ENCODE results near the gene HEPHL1.
A peak's percentile ranks its signal among the peaks of the same experiment; 100 is the strongest.

HEPHL1 gene

DNA sequence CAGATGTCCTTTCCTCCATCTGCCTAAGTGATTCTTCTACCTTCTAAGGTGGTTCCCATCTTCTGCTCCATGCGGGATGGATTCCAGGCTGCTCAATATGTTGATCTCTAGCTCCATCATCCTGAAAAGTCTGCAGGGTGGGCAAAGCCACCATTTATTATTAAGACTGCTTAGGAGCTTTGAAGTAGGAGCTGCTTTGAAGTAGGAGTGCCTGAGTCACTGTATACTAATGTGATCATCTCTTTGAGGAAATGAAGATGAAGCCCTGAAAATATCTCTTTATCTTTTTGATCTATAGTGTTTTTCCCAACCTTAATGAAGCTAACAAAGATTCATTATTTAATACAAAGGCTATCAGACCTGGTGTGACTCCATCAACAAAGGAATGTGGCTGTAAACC is 13.1 kb downstream of the HEPHL1 start:
- H3K4me3 Mint-ChIP-seq: no peak overlapping the region
- no peaks in the 10 kb centered on the region for H3K4me1 Mint-ChIP-seq
- no peak for ATAC-seq
- no peaks in the 10 kb centered on the region for H3K27me3 Mint-ChIP-seq
- no peaks in the 10 kb centered on the region for H3K36me3 Mint-ChIP-seq
- no peaks in the 10 kb centered on the region for H3K9me3 Mint-ChIP-seq
- no peak overlapping the region for H3K27ac Mint-ChIP-seq

DNA sequence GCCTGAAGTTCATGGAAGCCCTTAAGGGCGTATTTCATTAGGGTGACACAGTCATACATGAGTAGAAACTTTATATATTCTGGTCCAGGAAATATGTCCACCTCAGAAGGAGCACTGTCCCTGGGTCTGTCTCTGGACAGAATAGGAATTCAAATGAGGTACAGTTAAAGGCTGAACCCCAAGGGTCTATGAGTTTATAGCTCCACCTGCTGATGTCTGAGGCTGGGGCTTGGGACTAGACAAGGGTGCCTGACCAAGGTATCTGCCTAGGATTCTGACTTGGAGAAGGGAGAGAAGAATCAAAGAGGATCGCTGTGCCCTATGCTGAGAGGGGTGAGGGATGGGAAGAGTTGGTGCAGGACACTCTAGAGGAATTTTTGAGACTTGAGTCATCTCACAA is 14.9 kb downstream of the HEPHL1 start:
- Mint-ChIP-seq H3K36me3 (no peaks in the 10 kb centered on the region), H3K4me1 (no peaks in the 10 kb centered on the region), H3K27me3 (no peaks in the 10 kb centered on the region), H3K9me3 (no peaks in the 10 kb centered on the region), H3K4me3 (no peak overlapping the region), H3K27ac (no peak overlapping the region)
- ATAC-seq: no peak

- H3K27me3 Mint-ChIP-seq: no peaks in the 10 kb centered on the region
- no peaks in the 10 kb centered on the region for H3K4me1 Mint-ChIP-seq
- no peaks in the 10 kb centered on the region for H3K36me3 Mint-ChIP-seq
- no peak overlapping the region for H3K4me3 Mint-ChIP-seq
- H3K9me3 Mint-ChIP-seq: peaks cover 3% of the 10 kb centered on the region
- ATAC-seq: no peak
- no peak overlapping the region for H3K27ac Mint-ChIP-seq
Observed at GRCh38 chr11:94043241-94043640, 22.1 kb downstream of the HEPHL1 start.

- no peak for ATAC-seq
- no peak overlapping the region for H3K27ac Mint-ChIP-seq
- peaks cover 3% of the 10 kb centered on the region for H3K9me3 Mint-ChIP-seq
- H3K36me3 Mint-ChIP-seq: no peaks in the 10 kb centered on the region
- no peaks in the 10 kb centered on the region for H3K27me3 Mint-ChIP-seq
- no peaks in the 10 kb centered on the region for H3K4me1 Mint-ChIP-seq
- H3K4me3 Mint-ChIP-seq: no peak overlapping the region
Observed at GRCh38 chr11:94046796-94047195, 25.6 kb downstream of the HEPHL1 start.

DNA sequence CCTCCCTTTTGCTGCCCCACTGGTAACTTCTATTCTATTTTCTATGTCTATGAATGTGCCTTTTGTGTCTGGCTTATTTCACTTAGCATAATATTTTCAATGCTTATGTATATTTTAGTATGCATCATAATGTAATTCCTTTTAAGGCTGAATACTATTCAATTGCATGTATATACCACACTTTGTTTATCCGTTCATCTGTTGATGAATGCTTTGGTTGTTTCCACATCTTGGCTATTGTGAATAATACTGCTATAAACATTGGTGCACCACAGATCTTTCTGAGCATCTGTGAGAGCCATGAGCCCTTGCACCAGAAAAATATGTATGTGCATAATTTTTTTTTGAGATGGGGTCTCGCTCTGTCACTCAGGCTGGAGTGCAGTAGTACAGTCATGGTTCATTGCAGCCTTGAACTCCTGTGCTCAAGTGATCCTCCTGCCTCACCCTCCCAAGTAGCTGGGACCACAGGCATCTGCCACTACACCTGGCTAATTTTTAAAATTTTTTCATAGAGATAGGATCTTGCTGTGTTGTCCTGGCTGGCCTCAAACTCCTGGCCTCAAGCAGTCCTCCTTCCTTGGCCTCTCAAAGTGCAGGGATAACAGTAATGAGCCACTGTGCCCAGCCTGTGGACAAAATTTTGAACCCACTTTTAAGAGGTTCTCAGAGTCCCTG is 27.0 kb downstream of the HEPHL1 start:
- H3K27ac Mint-ChIP-seq: no peak overlapping the region
- no peak overlapping the region for H3K4me3 Mint-ChIP-seq
- ATAC-seq: no peak
- peaks cover 3% of the 10 kb centered on the region for H3K9me3 Mint-ChIP-seq
- no peaks in the 10 kb centered on the region for H3K4me1 Mint-ChIP-seq
- H3K27me3 Mint-ChIP-seq: no peaks in the 10 kb centered on the region
- no peaks in the 10 kb centered on the region for H3K36me3 Mint-ChIP-seq

GRCh38 chr11:94049351-94049750 is 28.2 kb downstream of the HEPHL1 start:
- H3K4me1 Mint-ChIP-seq: no peaks in the 10 kb centered on the region

GRCh38 chr11:94058630-94059029 is 37.5 kb downstream of the HEPHL1 start:
- H3K9me3 Mint-ChIP-seq: no peaks in the 10 kb centered on the region
- H3K4me3 Mint-ChIP-seq: no peak overlapping the region
- no peaks in the 10 kb centered on the region for H3K36me3 Mint-ChIP-seq
- H3K27ac Mint-ChIP-seq: no peak overlapping the region
- ATAC-seq: no peak
- no peaks in the 10 kb centered on the region for H3K27me3 Mint-ChIP-seq
- H3K4me1 Mint-ChIP-seq: no peaks in the 10 kb centered on the region

More at GRCh38 chr11:94049351-94049750, 28.2 kb downstream of the HEPHL1 start:
- ATAC-seq: no peak
- Mint-ChIP-seq H3K9me3 (peaks cover 2% of the 10 kb centered on the region), H3K36me3 (no peaks in the 10 kb centered on the region), H3K27ac (no peak overlapping the region), H3K27me3 (no peaks in the 10 kb centered on the region), H3K4me3 (no peak overlapping the region)

- Mint-ChIP-seq H3K36me3 (no peaks in the 10 kb centered on the region), H3K4me1 (no peaks in the 10 kb centered on the region), H3K27ac (no peak overlapping the region), H3K27me3 (no peaks in the 10 kb centered on the region), H3K4me3 (no peak overlapping the region), H3K9me3 (no peaks in the 10 kb centered on the region)
- no peak for ATAC-seq
Observed at GRCh38 chr11:94059065-94059464, 37.9 kb downstream of the HEPHL1 start.

DNA sequence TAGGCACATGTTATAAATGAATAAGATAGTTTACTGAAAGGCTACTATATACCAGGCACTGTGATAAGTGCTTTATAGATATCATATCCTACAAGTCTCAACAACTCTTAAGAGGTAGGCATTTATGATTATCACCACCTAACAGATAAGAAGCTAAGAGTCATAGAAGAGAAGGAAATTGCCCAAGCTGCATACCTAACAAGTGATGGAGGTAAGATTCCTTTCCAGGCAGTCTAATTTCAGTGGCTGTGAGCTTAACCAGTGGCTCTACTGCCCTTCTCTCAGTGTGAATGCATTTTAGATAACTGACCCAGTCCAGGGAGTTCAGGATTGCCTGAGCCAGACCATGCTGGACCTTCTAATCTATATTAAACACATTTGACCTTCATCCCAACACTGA is 39.2 kb downstream of the HEPHL1 start:
- H3K9me3 Mint-ChIP-seq: no peaks in the 10 kb centered on the region
- no peak overlapping the region for H3K27ac Mint-ChIP-seq
- ATAC-seq: no peak
- H3K4me1 Mint-ChIP-seq: no peaks in the 10 kb centered on the region
- H3K4me3 Mint-ChIP-seq: no peak overlapping the region
- H3K27me3 Mint-ChIP-seq: no peaks in the 10 kb centered on the region
- H3K36me3 Mint-ChIP-seq: no peaks in the 10 kb centered on the region

- Mint-ChIP-seq H3K4me1 (no peaks in the 10 kb centered on the region), H3K36me3 (no peaks in the 10 kb centered on the region), H3K9me3 (no peaks in the 10 kb centered on the region), H3K27ac (no peak overlapping the region), H3K27me3 (no peaks in the 10 kb centered on the region), H3K4me3 (no peak overlapping the region)
- ATAC-seq: no peak
Observed at GRCh38 chr11:94062360-94062759, 41.2 kb downstream of the HEPHL1 start.

DNA sequence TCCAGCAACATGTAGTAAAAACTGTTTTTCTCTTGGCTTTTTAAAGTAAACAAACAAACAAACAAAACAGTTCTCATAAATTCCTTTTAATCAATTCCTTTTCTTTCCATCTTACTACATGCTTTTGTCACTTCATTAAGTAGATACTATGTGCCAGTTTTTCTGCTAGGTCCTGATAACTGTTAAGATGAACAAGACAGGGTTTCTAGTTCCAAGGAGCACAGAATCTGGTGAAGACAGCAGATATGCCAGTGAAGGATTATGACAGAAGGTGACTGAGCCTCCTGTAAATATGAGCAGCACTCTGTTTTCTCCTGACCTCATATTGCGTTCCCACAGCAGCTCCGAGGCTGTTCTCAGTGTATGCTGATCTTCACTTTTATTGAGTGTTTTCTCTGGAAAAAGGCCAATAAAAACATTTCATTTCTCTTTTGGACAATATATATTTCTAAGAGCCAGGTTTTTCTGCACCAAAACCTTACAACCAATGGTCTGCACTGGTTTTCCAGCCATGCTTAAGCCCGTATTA is 45.8 kb downstream of the HEPHL1 start:
- ATAC-seq: no peak
- H3K27me3 Mint-ChIP-seq: no peaks in the 10 kb centered on the region
- H3K9me3 Mint-ChIP-seq: no peaks in the 10 kb centered on the region

GRCh38 chr11:94068764-94069163 is 47.6 kb downstream of the HEPHL1 start:
- Mint-ChIP-seq H3K9me3 (no peaks in the 10 kb centered on the region), H3K36me3 (no peaks in the 10 kb centered on the region), H3K27me3 (no peaks in the 10 kb centered on the region), H3K27ac (no peak overlapping the region), H3K4me3 (no peak overlapping the region), H3K4me1 (no peaks in the 10 kb centered on the region)
- ATAC-seq: no peak

More for the DNA sequence above, 45.8 kb downstream of the HEPHL1 start:
- Mint-ChIP-seq H3K27ac (no peak overlapping the region), H3K4me1 (no peaks in the 10 kb centered on the region), H3K4me3 (no peak overlapping the region), H3K36me3 (no peaks in the 10 kb centered on the region)

DNA sequence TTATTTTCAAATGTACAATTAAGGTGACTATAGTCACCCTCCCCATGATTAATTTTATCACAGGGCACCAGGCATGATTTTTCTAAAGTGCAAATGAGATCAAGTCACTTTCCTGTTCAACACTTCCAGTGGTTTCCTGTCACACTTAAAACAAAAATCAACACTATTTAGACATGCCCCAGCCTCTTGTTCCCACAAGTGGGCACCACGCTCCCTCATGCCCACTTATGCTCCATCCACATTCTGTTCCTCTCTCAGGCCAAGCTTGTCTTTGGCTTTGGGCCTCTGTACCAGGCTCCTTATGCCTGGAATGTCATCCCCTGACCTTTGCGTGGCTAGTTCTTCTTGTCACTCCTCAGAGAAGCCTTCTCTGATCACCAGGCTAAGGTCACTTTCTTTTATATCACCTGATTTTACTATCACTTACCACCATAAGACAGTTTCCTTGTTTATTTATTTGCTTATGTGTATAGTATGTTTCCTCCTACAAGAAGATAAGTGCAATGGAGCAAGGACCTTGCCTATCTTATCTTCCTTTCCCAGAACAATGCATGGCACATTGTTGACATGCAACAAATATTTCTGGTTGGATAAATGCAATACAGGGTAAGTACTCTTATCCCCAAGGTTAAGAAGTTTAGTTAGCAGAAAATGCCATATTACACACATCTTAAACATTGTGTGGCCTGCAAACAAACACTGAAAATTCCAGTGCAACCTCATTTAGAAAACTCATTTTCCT is 56.6 kb downstream of the HEPHL1 start:
- Mint-ChIP-seq H3K36me3 (no peaks in the 10 kb centered on the region), H3K27me3 (peaks cover 10% of the 10 kb centered on the region), H3K4me3 (no peak overlapping the region), H3K27ac (no peak overlapping the region), H3K4me1 (no peaks in the 10 kb centered on the region), H3K9me3 (peaks cover 4% of the 10 kb centered on the region)
- no peak for ATAC-seq

DNA sequence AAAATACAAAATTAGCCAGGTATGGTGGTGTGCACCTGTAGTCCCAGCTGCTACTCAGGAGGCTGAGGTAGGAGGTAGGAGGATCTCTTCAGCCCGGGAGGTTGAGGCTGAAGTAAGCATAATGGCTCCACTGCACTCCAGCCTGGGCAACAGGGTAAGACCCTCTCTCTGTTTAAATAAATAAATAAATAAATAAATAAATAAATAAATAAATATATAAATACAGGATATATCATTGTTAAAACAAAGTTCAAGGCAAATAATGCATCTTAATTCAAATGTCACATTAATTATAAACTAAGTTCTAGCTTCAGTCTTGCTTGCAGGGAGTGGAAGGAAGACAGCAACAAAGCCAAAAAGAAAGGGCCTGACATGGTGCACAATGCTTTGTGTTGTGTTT is 63.0 kb downstream of the HEPHL1 start:
- peaks cover 4% of the 10 kb centered on the region for H3K9me3 Mint-ChIP-seq
- no peak overlapping the region for H3K27ac Mint-ChIP-seq
- ATAC-seq: no peak
- H3K4me1 Mint-ChIP-seq: no peaks in the 10 kb centered on the region
- H3K4me3 Mint-ChIP-seq: no peak overlapping the region
- peaks cover 10% of the 10 kb centered on the region for H3K27me3 Mint-ChIP-seq
- H3K36me3 Mint-ChIP-seq: no peaks in the 10 kb centered on the region

- no peak for ATAC-seq
Observed at GRCh38 chr11:94088906-94089305, 67.8 kb downstream of the HEPHL1 start.

DNA sequence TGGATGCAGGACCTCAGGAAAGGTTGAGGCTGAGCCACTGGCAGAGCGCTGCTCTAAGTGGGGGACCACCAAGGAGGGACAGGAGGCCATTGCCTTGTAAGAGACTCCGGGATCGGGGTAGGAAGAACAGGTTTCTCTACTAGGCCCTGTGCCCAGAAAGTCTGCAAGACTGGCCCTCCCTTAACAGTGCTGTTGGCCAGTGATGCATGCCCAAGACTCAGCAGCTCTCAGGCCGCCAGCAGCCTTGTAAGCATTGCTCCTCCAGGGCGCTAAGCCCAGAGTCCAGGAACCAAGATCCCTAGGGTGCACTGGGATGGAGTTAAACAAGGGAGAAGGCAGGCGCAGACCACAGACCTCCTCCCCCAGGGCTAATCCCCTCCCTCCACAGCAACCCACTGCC is 68.2 kb downstream of the HEPHL1 start:
- Mint-ChIP-seq H3K27me3 (no peaks in the 10 kb centered on the region), H3K4me3 (no peak overlapping the region), H3K27ac (no peak overlapping the region), H3K4me1 (no peaks in the 10 kb centered on the region), H3K9me3 (peaks cover 11% of the 10 kb centered on the region), H3K36me3 (no peaks in the 10 kb centered on the region)
- peak; percentile 31 for ATAC-seq

More at GRCh38 chr11:94088906-94089305, 67.8 kb downstream of the HEPHL1 start:
- no peaks in the 10 kb centered on the region for H3K27me3 Mint-ChIP-seq
- no peak overlapping the region for H3K4me3 Mint-ChIP-seq
- no peaks in the 10 kb centered on the region for H3K36me3 Mint-ChIP-seq
- H3K4me1 Mint-ChIP-seq: no peaks in the 10 kb centered on the region
- peaks cover 11% of the 10 kb centered on the region for H3K9me3 Mint-ChIP-seq
- no peak overlapping the region for H3K27ac Mint-ChIP-seq
